Rectal smooth muscle tissue (tissue), 1 donor: ENCODE data around the gene ITFG1.
"Not testable (repeated sequence)": the region's sequence is repeated elsewhere in the genome, so short reads cannot be mapped to it uniquely, and the experiment has no call there.

Experiments
- H3K27ac ChIP-seq: one replicate; pipeline ENCODE4 v1.7.0; 2013; ENCODE audit warnings: low read depth, low read length, inconsistent platforms
- H3K27me3 ChIP-seq: one replicate; pipeline ENCODE4 v1.7.0; 2013; ENCODE audit warnings: low read length; ENCODE audit not compliant: control insufficient read depth, insufficient read depth
- H3K36me3 ChIP-seq: one replicate; pipeline ENCODE4 v1.7.0; 2013; ENCODE audit warnings: low read length; ENCODE audit not compliant: control insufficient read depth, insufficient read depth
- H3K4me1 ChIP-seq: one replicate; pipeline ENCODE4 v1.7.0; 2013; ENCODE audit warnings: low read length; ENCODE audit not compliant: control insufficient read depth, insufficient read depth
- H3K4me3 ChIP-seq: one replicate; pipeline ENCODE4 v1.7.0; 2013; ENCODE audit warnings: low read length
- H3K9ac ChIP-seq: one replicate; pipeline ENCODE4 v1.7.0; 2013; ENCODE audit warnings: low read length

The ITFG1 gene

GRCh38 chr16:47330562-47330961 is 130.3 kb downstream of the ITFG1 start:
- not testable (repeated sequence) for H3K9ac ChIP-seq, H3K27ac ChIP-seq, H3K27me3 ChIP-seq, H3K4me3 ChIP-seq, H3K4me1 ChIP-seq, H3K36me3 ChIP-seq

- H3K9ac ChIP-seq, H3K27ac ChIP-seq, H3K4me3 ChIP-seq, H3K4me1 ChIP-seq, H3K27me3 ChIP-seq, H3K36me3 ChIP-seq: not testable (repeated sequence)
Measured at GRCh38 chr16:47324309-47324708, 136.6 kb downstream of the ITFG1 start.

GRCh38 chr16:47323241-47323640 is 137.6 kb downstream of the ITFG1 start:
- Histone ChIP-seq H3K36me3 (no peaks in the 10 kb centered on the region), H3K9ac (no peak overlapping the region), H3K27ac (no peak overlapping the region), H3K4me3 (no peak overlapping the region), H3K27me3 (no peaks in the 10 kb centered on the region), H3K4me1 (no peaks in the 10 kb centered on the region)

- Histone ChIP-seq H3K27me3 (no peaks in the 10 kb centered on the region), H3K36me3 (no peaks in the 10 kb centered on the region), H3K27ac (no peak overlapping the region), H3K4me1 (no peaks in the 10 kb centered on the region), H3K4me3 (no peak overlapping the region), H3K9ac (no peak overlapping the region)
Measured at GRCh38 chr16:47320546-47321310, 140.1 kb downstream of the ITFG1 start.

- no peak overlapping the region for H3K4me3 ChIP-seq
- H3K36me3 ChIP-seq, result no peaks in the 10 kb centered on the region
- no peak overlapping the region for H3K9ac ChIP-seq
- no peaks in the 10 kb centered on the region for H3K4me1 ChIP-seq
- no peak overlapping the region for H3K27ac ChIP-seq
- no peaks in the 10 kb centered on the region for H3K27me3 ChIP-seq
Measured at GRCh38 chr16:47317465-47318240, 143.2 kb downstream of the ITFG1 start.

DNA sequence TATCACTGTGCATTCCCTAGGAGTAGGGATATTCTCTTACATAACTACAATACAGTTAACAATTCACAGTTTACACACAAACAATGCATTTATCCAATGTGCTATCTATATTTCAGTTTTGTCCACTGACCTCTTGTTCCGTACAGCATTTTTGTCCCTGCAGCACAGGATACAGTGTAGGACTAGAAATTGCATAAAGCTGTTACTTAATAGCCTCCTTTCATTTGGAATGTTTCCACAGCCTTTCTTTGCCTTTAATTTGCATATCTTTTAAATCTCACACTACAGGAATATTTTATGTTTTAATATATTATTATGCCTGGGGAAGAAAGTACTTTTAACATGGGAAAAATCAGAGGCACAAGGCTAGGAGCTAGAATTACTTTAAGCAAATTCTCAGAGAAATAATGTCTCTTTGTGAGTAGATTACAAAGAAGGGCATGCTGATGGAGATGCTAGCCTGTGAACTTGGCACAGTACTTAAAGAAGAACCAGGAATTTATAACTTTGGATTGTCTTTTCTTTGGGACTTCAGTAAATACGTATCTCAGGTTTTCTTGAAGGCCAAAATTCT is 144.3 kb downstream of the ITFG1 start:
- H3K27me3 ChIP-seq, result no peaks in the 10 kb centered on the region
- no peak overlapping the region for H3K27ac ChIP-seq
- no peaks in the 10 kb centered on the region for H3K4me1 ChIP-seq
- H3K9ac ChIP-seq, result no peak overlapping the region
- no peak overlapping the region for H3K4me3 ChIP-seq
- H3K36me3 ChIP-seq, result no peaks in the 10 kb centered on the region

DNA sequence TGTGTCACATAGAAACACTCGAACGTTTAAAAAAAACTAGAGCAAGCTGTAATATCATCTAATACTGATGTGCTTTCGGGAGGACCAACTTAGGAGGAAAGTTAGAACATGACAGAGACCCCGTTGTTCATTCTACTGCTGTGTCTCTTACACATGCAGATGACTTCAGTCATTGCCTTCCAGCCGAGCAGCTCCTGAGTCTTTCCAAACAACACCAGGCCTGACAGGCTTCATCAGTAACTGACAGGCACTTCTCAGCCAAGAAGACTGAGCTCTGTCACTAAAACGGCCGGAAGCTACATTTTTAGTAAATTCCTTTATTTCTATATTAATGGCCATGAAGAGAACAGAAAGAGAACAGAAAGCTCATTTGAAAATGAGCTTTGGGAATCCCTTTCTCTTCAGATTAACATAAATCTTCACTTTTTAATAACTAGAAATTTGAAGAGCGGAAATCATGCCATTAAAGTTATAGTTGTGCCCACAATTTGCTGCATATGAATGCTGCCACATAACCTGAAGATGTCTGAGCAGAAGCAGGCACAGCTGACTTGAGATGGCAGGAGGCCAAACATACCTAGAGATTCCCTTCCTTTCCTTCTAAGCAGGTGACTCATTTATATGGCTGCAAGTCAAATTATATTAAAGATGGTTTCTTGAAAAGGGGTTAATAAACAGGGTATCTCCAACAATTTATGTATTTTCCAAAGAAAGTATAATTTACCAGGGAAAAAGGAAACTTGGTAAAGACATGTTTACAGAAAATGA is 148.9 kb downstream of the ITFG1 start:
- Histone ChIP-seq H3K36me3 (no peaks in the 10 kb centered on the region), H3K9ac (no peak overlapping the region), H3K4me1 (no peaks in the 10 kb centered on the region), H3K4me3 (no peak overlapping the region), H3K27me3 (no peaks in the 10 kb centered on the region), H3K27ac (no peak overlapping the region)

DNA sequence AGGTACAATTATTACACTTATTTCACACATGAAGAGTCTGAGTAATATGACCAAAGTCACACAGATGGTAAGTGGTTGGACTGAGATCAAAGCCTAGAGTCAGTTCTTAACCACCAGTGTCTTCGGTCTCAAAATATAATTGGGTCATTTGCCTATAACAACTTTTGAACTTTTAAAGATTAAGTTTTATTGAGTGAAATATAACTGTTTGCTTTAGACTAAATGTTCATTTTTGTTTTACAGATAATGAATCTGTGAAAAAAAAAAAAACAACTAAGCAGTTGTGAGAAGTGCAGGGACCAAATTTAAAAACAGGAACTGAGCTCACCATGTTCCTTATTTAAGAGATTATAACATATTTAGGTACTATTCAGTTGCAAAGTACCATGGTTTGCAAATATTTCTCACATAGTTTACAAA is 150.1 kb downstream of the ITFG1 start:
- H3K4me1 ChIP-seq, result no peaks in the 10 kb centered on the region
- no peaks in the 10 kb centered on the region for H3K36me3 ChIP-seq
- no peak overlapping the region for H3K27ac ChIP-seq
- no peak overlapping the region for H3K4me3 ChIP-seq
- H3K27me3 ChIP-seq, result no peaks in the 10 kb centered on the region
- H3K9ac ChIP-seq, result no peak overlapping the region

DNA sequence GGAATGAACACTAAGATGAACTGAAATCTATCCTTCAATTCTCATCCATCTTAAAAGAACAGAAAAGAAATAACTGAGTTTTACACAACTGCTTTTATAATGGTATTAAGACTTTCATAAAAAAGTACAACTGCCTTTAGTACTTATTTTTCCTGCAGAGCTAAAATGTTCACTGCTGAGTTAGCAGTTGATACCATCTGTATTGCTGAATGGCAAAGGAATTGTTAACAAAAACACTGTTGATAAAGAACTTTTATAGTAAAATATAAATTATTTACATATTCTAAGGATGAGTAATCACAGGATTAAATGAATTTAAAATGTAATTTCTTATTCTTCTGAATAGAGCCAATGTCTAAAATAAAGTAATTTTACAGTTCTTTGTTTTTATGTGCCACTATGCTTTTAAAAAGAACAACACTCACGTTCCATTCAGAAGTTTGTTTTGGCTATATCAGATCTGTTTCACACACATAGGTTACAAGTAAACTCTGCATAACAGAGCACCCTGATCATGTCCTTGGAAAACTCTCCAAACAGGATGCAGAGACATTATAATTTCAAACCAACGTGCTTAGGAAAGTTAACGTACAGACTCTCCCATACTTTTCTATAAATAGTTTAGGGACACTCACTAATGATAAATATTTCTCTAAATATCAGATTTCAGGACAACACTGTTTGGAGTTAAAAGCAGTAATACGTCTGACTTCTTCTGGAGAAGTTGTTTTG is 151.1 kb downstream of the ITFG1 start:
- Histone ChIP-seq H3K4me1 (no peaks in the 10 kb centered on the region), H3K4me3 (no peak overlapping the region), H3K27me3 (no peaks in the 10 kb centered on the region), H3K27ac (no peak overlapping the region), H3K36me3 (no peaks in the 10 kb centered on the region), H3K9ac (no peak overlapping the region)

GRCh38 chr16:47308601-47309000 is 152.3 kb downstream of the ITFG1 start:
- Histone ChIP-seq H3K36me3 (no peaks in the 10 kb centered on the region), H3K4me3 (no peak overlapping the region), H3K9ac (no peak overlapping the region), H3K27ac (no peak overlapping the region), H3K27me3 (no peaks in the 10 kb centered on the region), H3K4me1 (no peaks in the 10 kb centered on the region)

GRCh38 chr16:47304563-47304962 is 156.3 kb downstream of the ITFG1 start:
- H3K27me3 ChIP-seq, result no peaks in the 10 kb centered on the region
- H3K36me3 ChIP-seq, result no peaks in the 10 kb centered on the region
- H3K4me1 ChIP-seq, result no peaks in the 10 kb centered on the region
- no peak overlapping the region for H3K4me3 ChIP-seq
- H3K9ac ChIP-seq, result no peak overlapping the region
- no peak overlapping the region for H3K27ac ChIP-seq

DNA sequence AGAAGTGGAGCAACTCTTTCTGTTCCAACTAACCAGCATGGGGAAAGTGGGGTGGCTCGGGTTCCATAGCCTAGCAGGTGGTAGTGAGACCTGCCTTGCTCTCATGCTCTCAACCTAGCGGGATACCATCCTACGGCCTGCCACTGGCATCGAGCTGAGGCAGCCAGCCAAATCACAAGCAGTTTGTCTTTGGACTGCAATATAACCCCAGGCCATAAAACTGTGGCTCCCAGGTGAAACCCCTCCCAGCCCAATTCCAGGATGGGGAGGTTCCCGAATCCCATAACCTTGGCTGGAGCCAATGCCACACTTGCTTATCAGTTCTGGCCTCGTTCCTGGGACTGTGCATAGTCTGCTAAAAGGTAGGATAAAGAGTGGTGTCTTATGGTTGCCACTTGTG is 161.3 kb downstream of the ITFG1 start:
- no peak overlapping the region for H3K9ac ChIP-seq
- no peak overlapping the region for H3K4me3 ChIP-seq
- no peaks in the 10 kb centered on the region for H3K27me3 ChIP-seq
- no peaks in the 10 kb centered on the region for H3K36me3 ChIP-seq
- no peaks in the 10 kb centered on the region for H3K4me1 ChIP-seq
- H3K27ac ChIP-seq, result no peak overlapping the region
